ENCODE results near the gene ZBED5.

DNA sequence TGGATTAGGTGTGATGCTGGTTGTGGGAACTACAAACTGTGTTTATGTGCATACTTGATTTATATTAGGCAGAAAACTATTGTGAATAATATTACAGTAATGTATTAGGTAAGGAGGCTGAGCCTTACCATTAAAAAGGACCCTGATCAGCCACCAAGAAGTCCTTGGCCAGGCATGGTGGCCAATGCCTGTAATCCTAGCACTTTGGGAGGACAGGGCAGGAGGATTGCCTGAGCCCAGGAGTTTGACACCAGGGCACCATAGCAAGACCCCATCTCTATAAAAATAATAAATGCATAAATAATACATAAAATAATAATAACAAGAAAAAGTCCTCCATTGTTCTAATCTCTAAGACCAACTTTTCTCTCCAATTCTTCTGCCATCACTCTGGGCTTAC, 3.2 kb upstream of the ZBED5 start:
- TF ChIP-seq, protein P1, sequence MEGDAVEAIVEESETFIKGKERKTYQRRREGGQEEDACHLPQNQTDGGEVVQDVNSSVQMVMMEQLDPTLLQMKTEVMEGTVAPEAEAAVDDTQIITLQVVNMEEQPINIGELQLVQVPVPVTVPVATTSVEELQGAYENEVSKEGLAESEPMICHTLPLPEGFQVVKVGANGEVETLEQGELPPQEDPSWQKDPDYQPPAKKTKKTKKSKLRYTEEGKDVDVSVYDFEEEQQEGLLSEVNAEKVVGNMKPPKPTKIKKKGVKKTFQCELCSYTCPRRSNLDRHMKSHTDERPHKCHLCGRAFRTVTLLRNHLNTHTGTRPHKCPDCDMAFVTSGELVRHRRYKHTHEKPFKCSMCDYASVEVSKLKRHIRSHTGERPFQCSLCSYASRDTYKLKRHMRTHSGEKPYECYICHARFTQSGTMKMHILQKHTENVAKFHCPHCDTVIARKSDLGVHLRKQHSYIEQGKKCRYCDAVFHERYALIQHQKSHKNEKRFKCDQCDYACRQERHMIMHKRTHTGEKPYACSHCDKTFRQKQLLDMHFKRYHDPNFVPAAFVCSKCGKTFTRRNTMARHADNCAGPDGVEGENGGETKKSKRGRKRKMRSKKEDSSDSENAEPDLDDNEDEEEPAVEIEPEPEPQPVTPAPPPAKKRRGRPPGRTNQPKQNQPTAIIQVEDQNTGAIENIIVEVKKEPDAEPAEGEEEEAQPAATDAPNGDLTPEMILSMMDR (IDR thresholded peaks at IDR 0.05; ENCODE audit: low read depth, low read length), result no peak
- TF ChIP-seq POLR2A (IDR thresholded peaks at IDR 0.05; ENCODE audit: extremely low read depth, insufficient read length), result no peak

All from NB4 (cell line).